ENCODE results near the gene FGFBP1. TPM values are rescaled to one million over a fixed set of nuclear protein-coding genes. Genes with fewer than 3 reads are reported as not detected.

The FGFBP1 gene
- total RNA-seq, 6 donors from 2014 or later, result 3.1 to 14.4 (median 4.9) TPM; not detected in 2

- Histone ChIP-seq H3K27ac (no peak overlapping the region), H3K27me3 (no peaks in the 10 kb centered on the region), H3K36me3 (no peaks in the 10 kb centered on the region), H3K4me1 (peaks cover 0 to 5% (median 2%) of the 10 kb centered on the region in 4 donors), H3K9me3 (no peaks in the 10 kb centered on the region), H3K4me3 (no peak overlapping the region)
- no peak for DNase-seq
- TF ChIP-seq CTCF (IDR thresholded peaks at IDR 0.05) (no peak), EP300 (IDR thresholded peaks at IDR 0.05) (no peak), POLR2A (IDR thresholded peaks at IDR 0.05) (no peak), POLR2AphosphoS5 (IDR thresholded peaks at IDR 0.05) (no peak)
- no peak for ATAC-seq (ENCODE audit: low FRiP score in 2 of 2)
- 84 to 87% methylated on average over 5 of the region's 5 CpGs for WGBS, 2 donors
These were observed 6.9 kb downstream of the FGFBP1 start for GRCh38 chr4:15931451-15932210.

- ATAC-seq (ENCODE audit: low FRiP score in 2 of 2), result no peak
- TF ChIP-seq CTCF (IDR thresholded peaks at IDR 0.05) (no peak), EP300 (IDR thresholded peaks at IDR 0.05) (no peak), POLR2AphosphoS5 (IDR thresholded peaks at IDR 0.05) (no peak), POLR2A (IDR thresholded peaks at IDR 0.05) (no peak)
- DNase-seq, result no peak
- Histone ChIP-seq H3K4me1 (no peaks in the 10 kb centered on the region), H3K9me3 (no peaks in the 10 kb centered on the region), H3K36me3 (no peaks in the 10 kb centered on the region), H3K27me3 (no peaks in the 10 kb centered on the region), H3K27ac (no peak overlapping the region), H3K4me3 (no peak overlapping the region)
- 77 to 89% methylated on average over 7 of the region's 7 CpGs for WGBS, 2 donors
These were observed 8.2 kb downstream of the FGFBP1 start for GRCh38 chr4:15930314-15930713.

- Histone ChIP-seq H3K4me3 (no peak overlapping the region), H3K4me1 (no peaks in the 10 kb centered on the region), H3K27ac (no peak overlapping the region), H3K27me3 (no peaks in the 10 kb centered on the region), H3K36me3 (no peaks in the 10 kb centered on the region), H3K9me3 (no peaks in the 10 kb centered on the region)
- 67 to 80% methylated on average over 3 of the region's 3 CpGs for WGBS, 2 donors
- TF ChIP-seq CTCF (IDR thresholded peaks at IDR 0.05) (no peak), POLR2A (IDR thresholded peaks at IDR 0.05) (no peak), POLR2AphosphoS5 (IDR thresholded peaks at IDR 0.05) (no peak), EP300 (IDR thresholded peaks at IDR 0.05) (no peak)
- no peak for ATAC-seq (ENCODE audit: low FRiP score in 2 of 2)
- no peak for DNase-seq
These were observed 9.0 kb downstream of the FGFBP1 start for GRCh38 chr4:15929540-15929939.

GRCh38 chr4:15928883-15929282 lies 9.7 kb downstream of the FGFBP1 start:
- H3K4me1 ChIP-seq, result no peaks in the 10 kb centered on the region
- 72 to 79% methylated on average over 5 of the region's 5 CpGs for WGBS, 2 donors
- H3K27ac ChIP-seq, result no peak overlapping the region
- H3K9me3 ChIP-seq, result no peaks in the 10 kb centered on the region
- DNase-seq (no peak), ATAC-seq (ENCODE audit: low FRiP score in 2 of 2) (peak in 1 of 2 donors; percentile 43)
- H3K36me3 ChIP-seq, result no peaks in the 10 kb centered on the region
- TF ChIP-seq EP300 (IDR thresholded peaks at IDR 0.05) (no peak), CTCF (IDR thresholded peaks at IDR 0.05) (no peak), POLR2A (IDR thresholded peaks at IDR 0.05) (no peak), POLR2AphosphoS5 (IDR thresholded peaks at IDR 0.05) (no peak)
- H3K4me3 ChIP-seq, result no peak overlapping the region
- H3K27me3 ChIP-seq, result no peaks in the 10 kb centered on the region

GRCh38 chr4:15926486-15926885 lies 12.1 kb downstream of the FGFBP1 start:
- H3K27me3 ChIP-seq, result no peaks in the 10 kb centered on the region
- 62 to 71% methylated on average over 7 of the region's 7 CpGs for WGBS, 2 donors
- H3K36me3 ChIP-seq, result no peaks in the 10 kb centered on the region
- H3K27ac ChIP-seq, result no peak overlapping the region
- no peak overlapping the region for H3K4me3 ChIP-seq
- no peaks in the 10 kb centered on the region for H3K9me3 ChIP-seq
- no peak for DNase-seq
- no peaks in the 10 kb centered on the region for H3K4me1 ChIP-seq
- TF ChIP-seq POLR2AphosphoS5 (IDR thresholded peaks at IDR 0.05) (no peak), EP300 (IDR thresholded peaks at IDR 0.05) (no peak), CTCF (IDR thresholded peaks at IDR 0.05) (no peak)
- no peak for ATAC-seq (ENCODE audit: low FRiP score in 2 of 2)

Measured in upper lobe of left lung (tissue), 6 donors.